GM12873 (cell line): ENCODE data around the gene TAF1C.

Source experiments
- CTCF ChIP-seq: IDR thresholded peaks from 2 replicates; pipeline ENCODE4 v1.5.1; 2012; ENCODE audit warnings: low read depth, mild to moderate bottlenecking, moderate library complexity, low read length, control low read depth; ENCODE audit not compliant: insufficient read depth; ENCODE audit errors: missing control alignments

The TAF1C gene

DNA sequence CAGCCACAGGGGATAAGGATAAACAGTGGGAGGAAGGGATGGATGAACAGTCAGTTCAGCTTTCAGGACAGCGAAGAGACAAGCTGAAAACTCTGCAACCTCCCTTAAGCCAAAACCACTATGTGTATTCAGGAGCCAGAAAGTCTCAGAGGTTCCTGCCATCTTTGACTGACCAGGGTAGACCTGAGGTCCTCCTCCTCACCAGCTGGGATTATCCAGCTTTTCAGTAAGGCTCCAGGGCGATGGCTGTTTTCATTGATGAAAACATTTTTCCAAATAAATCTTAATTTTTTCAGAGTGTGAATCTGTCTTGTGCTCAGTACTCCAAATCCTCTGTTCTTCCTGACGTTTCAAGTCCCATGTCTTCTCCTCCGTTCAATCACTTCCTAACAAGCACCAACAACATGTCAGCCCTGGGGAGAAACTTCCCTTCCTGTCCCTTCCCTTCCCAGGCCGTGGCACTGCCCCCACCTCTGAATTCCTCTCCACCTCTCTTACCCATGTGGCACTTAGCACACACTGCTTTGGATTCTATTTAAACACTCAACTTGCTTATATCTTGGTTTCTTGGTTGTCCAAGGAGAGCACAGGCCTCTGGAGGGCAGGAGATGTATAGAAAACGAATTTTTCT lies 47.1 kb downstream of the TAF1C start:
- no peak for TF ChIP-seq CTCF

DNA sequence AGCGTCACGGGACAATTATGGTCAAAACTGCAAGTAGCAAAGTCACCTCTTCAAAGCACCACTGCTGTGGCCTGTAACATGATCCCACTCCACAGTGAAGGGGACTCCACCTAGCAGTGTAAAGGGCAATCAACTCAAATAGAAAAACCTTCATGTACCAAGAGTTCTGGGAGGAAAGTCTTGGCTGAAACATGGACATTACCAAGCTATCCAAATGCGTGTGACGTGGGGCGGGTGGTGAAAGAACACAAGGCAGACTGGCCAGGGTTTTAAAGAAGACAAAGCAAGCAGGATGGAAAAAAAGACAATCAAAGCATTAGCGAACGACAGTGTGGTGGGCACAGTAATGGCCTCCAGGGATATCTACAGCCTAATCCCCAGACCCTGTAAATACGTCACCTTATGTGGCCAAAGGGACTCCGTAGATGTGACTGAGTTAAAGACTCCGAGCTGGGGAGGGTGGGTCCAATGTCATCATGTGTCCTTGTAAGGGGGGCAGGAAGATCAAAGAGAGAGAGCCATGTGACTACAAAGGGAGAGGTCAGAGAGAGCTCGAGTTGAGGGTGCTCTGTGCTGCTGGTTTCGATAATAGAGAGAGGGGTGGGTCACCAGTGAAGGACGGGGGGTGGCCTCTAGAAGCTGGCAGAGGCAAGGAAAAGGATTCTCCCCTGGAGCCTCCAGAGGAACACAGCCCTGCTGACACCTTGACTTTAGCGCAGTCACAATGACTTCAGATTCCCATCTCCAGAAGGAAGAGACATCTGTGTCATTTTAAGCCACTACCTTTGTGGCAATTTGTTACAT lies 47.8 kb downstream of the TAF1C start:
- no peak for TF ChIP-seq CTCF

GRCh38 chr16:84138500-84138823 lies 48.4 kb downstream of the TAF1C start:
- no peak for TF ChIP-seq CTCF

- no peak for TF ChIP-seq CTCF
Observed at GRCh38 chr16:84137769-84138357, 49.0 kb downstream of the TAF1C start.

DNA sequence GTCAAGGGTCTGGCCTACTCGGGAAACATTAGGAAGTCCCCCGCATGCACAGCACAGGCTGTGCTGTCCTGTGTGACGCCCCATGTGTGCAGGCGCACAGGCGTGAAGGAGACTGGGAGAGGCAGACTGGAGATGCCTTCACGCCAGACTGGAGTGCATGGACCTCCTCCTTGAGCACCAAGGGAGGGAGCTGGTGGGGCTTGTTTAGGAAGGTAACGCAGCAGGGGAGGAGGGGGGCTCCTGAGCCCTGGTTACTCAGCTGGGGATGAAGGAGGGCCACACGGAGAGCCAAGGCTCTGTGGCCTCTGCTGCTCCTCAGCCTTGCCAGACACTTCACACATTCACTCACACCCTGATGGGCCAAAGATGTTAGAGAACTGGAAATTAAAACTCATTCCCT lies 49.6 kb downstream of the TAF1C start:
- no peak for TF ChIP-seq CTCF

GRCh38 chr16:84136331-84137125 lies 50.3 kb downstream of the TAF1C start:
- TF ChIP-seq CTCF, result no peak
